Measurements from ENCODE around the gene MT1G. TPM values are rescaled to one million over a fixed set of nuclear protein-coding genes. Genes with fewer than 3 reads are reported as not detected.

MT1G gene
- total RNA-seq, 1 experiment from 2014 or later: 2.2 TPM

DNA sequence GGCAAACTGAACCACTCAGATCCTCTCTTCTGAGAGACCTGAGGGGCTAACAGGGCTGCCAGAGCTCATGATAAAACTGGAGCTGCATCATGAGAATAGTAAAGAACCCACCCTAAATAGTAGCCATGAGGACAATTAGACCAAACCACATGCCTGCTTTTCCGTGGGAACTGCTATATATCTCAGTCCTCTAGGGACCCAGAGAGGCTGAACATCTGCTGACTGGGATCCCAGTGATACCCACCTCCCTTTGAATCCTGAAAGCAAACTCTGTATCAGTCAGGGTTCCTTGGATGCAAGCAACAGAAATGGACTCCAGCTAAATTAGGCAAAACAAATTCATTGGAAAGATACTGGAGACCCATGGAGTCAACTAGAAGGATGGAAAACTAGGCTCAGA is 20.9 kb upstream of the MT1G start:
- no peak for DNase-seq (ENCODE audit: low read depth, low spot score)
- no peaks in the 10 kb centered on the region for H3K36me3 ChIP-seq (ENCODE audit: control insufficient read depth, insufficient read depth, low read length)
- H3K4me3 ChIP-seq (ENCODE audit: low read depth in 2 of 2, low read length in 2 of 2): no peak overlapping the region
- no TSS peak for BruUV-seq (replicated peaks)
- H3K27ac ChIP-seq (ENCODE audit: low read length): no peak overlapping the region
- TF ChIP-seq POLR2AphosphoS5 (IDR thresholded peaks at IDR 0.05; ENCODE audit: low read depth, low read length): no peak
- no peak for TF ChIP-seq SIN3A (IDR thresholded peaks at IDR 0.05; ENCODE audit: borderline replicate concordance, insufficient read depth, low read depth, low read length)
- TF ChIP-seq, protein P1, sequence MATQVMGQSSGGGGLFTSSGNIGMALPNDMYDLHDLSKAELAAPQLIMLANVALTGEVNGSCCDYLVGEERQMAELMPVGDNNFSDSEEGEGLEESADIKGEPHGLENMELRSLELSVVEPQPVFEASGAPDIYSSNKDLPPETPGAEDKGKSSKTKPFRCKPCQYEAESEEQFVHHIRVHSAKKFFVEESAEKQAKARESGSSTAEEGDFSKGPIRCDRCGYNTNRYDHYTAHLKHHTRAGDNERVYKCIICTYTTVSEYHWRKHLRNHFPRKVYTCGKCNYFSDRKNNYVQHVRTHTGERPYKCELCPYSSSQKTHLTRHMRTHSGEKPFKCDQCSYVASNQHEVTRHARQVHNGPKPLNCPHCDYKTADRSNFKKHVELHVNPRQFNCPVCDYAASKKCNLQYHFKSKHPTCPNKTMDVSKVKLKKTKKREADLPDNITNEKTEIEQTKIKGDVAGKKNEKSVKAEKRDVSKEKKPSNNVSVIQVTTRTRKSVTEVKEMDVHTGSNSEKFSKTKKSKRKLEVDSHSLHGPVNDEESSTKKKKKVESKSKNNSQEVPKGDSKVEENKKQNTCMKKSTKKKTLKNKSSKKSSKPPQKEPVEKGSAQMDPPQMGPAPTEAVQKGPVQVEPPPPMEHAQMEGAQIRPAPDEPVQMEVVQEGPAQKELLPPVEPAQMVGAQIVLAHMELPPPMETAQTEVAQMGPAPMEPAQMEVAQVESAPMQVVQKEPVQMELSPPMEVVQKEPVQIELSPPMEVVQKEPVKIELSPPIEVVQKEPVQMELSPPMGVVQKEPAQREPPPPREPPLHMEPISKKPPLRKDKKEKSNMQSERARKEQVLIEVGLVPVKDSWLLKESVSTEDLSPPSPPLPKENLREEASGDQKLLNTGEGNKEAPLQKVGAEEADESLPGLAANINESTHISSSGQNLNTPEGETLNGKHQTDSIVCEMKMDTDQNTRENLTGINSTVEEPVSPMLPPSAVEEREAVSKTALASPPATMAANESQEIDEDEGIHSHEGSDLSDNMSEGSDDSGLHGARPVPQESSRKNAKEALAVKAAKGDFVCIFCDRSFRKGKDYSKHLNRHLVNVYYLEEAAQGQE (IDR thresholded peaks at IDR 0.05; ENCODE audit: insufficient read depth in 1 of 2, low read depth in 2 of 2, low read length in 1 of 2): no peak
- TF ChIP-seq TCF7L2 (IDR thresholded peaks at IDR 0.05; ENCODE audit: low read depth, low read length): no peak
- TF ChIP-seq, protein P2, sequence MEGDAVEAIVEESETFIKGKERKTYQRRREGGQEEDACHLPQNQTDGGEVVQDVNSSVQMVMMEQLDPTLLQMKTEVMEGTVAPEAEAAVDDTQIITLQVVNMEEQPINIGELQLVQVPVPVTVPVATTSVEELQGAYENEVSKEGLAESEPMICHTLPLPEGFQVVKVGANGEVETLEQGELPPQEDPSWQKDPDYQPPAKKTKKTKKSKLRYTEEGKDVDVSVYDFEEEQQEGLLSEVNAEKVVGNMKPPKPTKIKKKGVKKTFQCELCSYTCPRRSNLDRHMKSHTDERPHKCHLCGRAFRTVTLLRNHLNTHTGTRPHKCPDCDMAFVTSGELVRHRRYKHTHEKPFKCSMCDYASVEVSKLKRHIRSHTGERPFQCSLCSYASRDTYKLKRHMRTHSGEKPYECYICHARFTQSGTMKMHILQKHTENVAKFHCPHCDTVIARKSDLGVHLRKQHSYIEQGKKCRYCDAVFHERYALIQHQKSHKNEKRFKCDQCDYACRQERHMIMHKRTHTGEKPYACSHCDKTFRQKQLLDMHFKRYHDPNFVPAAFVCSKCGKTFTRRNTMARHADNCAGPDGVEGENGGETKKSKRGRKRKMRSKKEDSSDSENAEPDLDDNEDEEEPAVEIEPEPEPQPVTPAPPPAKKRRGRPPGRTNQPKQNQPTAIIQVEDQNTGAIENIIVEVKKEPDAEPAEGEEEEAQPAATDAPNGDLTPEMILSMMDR (IDR thresholded peaks at IDR 0.05): no peak
- ATAC-seq: no peak
- in situ Hi-C loops (cut with HindIII; ENCODE audit: low pct_unique_long_range_greater_than_20kb, low sequenced_read_pairs) (no loop called here), intact Hi-C loops (cut with micrococcal nuclease; ENCODE audit: unreplicated experiment) (no loop called here)
- H3K9me3 ChIP-seq (ENCODE audit: control insufficient read depth, insufficient read depth, low read depth, low read length): no peaks in the 10 kb centered on the region; the same call in 1 of the 2 replicates
- CTCF ChIA-PET: no interaction called here
- no peaks in the 10 kb centered on the region for H3K4me1 ChIP-seq (ENCODE audit: control insufficient read depth, insufficient read depth, low read length)
- no peaks in the 10 kb centered on the region for H3K27me3 ChIP-seq (ENCODE audit: control insufficient read depth, insufficient read depth, low read length)
- POLR2A ChIA-PET: no interaction called here

DNA sequence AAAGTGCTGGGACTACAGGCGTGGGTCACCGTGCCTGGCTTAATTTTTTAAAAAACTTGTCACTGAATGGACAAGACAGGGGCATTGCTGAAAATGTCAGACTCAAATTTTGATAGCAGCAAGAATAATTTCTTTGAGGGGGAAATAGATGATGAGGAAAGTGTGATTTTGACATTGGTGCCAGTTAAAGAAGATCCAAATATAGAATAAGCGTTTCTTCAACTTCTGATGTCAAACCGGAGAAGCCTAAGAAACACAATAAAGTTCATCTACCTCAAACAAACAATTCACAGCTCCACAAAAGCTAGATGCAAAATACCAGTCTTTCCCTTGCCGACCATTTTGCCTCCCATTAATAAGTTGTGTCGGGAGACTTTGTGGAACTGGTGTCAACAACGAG is 18.9 kb upstream of the MT1G start:
- ATAC-seq: no peak
- DNase-seq (ENCODE audit: low read depth, low spot score): no peak
- CTCF ChIA-PET: no interaction called here
- no peak for TF ChIP-seq TCF7L2 (IDR thresholded peaks at IDR 0.05; ENCODE audit: low read depth, low read length)
- TF ChIP-seq, protein P1 (IDR thresholded peaks at IDR 0.05; ENCODE audit: insufficient read depth in 1 of 2, low read depth in 2 of 2, low read length in 1 of 2): no peak
- TF ChIP-seq, protein P2 (IDR thresholded peaks at IDR 0.05): no peak
- TF ChIP-seq POLR2AphosphoS5 (IDR thresholded peaks at IDR 0.05; ENCODE audit: low read depth, low read length): no peak
- TF ChIP-seq SIN3A (IDR thresholded peaks at IDR 0.05; ENCODE audit: borderline replicate concordance, insufficient read depth, low read depth, low read length): no peak
- H3K9me3 ChIP-seq (ENCODE audit: control insufficient read depth, insufficient read depth, low read depth, low read length): no peaks in the 10 kb centered on the region; the same call in 1 of the 2 replicates
- POLR2A ChIA-PET: no interaction called here
- intact Hi-C loops (cut with micrococcal nuclease; ENCODE audit: unreplicated experiment) (no loop called here), in situ Hi-C loops (cut with HindIII; ENCODE audit: low pct_unique_long_range_greater_than_20kb, low sequenced_read_pairs) (no loop called here)
- H3K27me3 ChIP-seq (ENCODE audit: control insufficient read depth, insufficient read depth, low read length): no peaks in the 10 kb centered on the region
- H3K4me3 ChIP-seq (ENCODE audit: low read depth in 2 of 2, low read length in 2 of 2): no peak overlapping the region
- peaks cover 7% of the 10 kb centered on the region; the same call in 1 of the 2 replicates for H3K4me1 ChIP-seq (ENCODE audit: control insufficient read depth, insufficient read depth, low read length)
- no peak overlapping the region for H3K27ac ChIP-seq (ENCODE audit: low read length)
- BruUV-seq (replicated peaks): no TSS peak
- no peaks in the 10 kb centered on the region for H3K36me3 ChIP-seq (ENCODE audit: control insufficient read depth, insufficient read depth, low read length)

All from Panc1 (cell line).